Stimulated activated CD8-positive, alpha-beta memory T cell treated with anti-CD3 and anti-CD28 coated beads, Interleukin-15, amount 100 ng/mL, for 48 hours (primary cell): ENCODE measurements around the gene KIF20A.
A peak's percentile ranks its signal among the peaks of the same experiment; 100 is the strongest.
"Not testable (repeated sequence)": the region's sequence is repeated elsewhere in the genome, so short reads cannot be mapped to it uniquely, and the experiment has no call there.

Experiments used
- DNase-seq, 2 donors: peaks; one replicate each; pipeline ENCODE4 v3.0.0-alpha.2; 2020; ENCODE audit warnings: low read depth in 2 of 2

Gene KIF20A

DNA sequence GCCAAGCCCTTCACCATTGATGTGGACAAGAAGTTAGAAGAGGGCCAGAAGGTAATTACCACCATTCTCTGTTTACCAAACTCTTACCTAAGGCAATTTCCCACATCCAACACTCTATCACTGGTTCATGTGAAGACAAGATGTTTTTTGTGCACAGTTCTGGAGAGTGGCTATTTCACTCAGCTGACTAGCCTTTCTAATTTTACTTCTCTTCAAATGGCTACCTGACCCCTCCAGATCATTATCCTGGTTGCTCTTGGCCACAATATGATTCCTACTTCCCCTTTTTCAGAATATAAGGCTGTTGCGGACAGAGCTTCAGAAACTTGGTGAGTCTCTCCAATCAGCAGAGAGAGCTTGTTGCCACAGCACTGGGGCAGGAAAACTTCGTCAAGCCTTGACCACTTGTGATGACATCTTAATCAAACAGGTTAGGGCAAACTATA lies 7.1 kb downstream of the KIF20A start:
- no peak for DNase-seq

DNA sequence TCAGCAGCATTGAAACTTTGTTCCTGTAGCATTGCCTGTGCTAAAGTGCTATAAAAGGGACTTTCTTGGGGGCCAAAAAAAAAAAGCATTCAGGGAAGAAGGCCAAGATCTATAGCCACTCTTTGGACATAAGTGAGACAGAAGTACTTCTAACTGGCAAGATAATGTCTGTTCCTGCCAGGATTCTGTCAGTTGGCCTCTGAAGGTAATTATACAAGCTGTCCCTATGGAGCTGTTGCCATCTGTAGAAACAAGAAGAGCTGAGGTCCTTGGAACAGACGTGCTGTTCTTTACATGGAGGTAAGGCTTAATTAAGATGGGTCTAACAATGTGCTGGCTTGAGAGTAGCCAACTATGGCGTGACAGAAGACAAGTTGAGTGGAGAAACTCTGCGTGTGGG lies 9.7 kb downstream of the KIF20A start:
- DNase-seq = no peak

DNA sequence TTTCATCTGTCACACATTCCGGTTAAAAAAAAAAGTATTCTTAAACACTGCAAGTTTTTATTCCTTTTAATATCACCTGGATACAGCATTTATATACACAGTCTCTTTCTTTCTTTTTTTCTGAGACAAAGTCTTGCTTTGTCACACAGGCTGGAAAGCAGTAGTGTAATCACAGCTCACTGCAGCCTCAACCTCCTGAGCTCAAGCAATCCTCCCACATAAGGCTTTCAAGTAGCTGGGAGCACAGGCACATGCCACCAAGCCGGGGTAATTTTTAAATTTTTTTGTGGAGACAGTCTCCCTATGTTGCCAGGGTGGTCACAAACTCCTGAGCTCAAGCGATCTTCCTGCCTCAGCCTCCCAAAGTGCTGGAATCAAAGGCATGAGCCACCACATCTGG lies 13.9 kb downstream of the KIF20A start:
- DNase-seq = no peak

DNA sequence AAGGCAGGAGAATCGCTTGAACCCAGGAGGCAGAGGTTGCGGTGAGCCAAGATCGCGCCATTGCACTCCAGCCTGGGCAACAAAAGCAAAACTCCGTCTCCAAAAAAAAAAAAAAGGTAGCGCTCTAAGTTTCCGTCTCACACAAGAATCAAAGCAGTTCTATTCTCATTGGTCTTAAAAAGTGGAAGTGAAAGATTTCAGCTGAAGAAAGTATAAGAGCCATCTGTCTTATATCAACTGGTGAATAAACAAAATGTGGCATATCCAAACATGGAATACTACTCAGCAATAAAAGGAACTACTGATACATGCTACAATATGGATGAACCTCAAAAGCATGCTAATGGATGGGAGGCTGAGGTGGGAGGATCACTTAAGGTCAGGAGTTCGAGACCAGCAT lies 14.9 kb downstream of the KIF20A start:
- DNase-seq = not testable (repeated sequence)

DNA sequence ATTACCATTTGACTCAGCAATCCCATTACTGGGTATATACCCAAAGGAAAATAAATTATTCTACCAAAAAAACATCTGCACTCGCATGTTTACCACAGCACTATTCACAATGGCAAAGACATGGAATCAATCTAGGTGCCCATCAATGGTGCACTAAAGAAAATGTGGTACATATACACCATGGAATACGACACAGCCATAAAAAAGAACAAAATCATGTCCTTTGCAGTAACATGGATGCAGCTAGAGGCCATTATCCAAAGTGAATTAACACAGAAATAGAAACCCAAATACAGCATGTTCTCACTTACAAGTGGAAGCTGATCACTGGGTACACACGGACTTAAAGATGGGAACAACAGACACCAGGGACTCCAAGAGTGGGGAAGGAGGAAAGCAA lies 32.1 kb downstream of the KIF20A start:
- no peak for DNase-seq

DNA sequence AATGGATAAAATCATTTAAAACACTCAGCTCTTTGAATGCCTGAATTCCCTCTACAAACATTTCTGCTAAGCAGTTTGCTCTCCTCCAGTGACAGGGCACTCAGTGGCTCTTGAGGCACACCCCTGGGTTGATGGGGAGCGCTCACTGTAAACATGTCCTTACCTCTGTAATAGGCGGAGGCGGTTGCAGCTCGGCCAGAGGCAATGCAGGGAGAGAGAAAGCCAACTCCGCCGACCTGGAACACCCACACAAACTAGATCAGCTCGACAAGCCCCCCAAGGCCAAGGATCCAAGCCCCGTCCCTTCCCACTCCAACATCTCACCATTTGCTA lies 33.9 kb downstream of the KIF20A start:
- DNase-seq = no peak

DNA sequence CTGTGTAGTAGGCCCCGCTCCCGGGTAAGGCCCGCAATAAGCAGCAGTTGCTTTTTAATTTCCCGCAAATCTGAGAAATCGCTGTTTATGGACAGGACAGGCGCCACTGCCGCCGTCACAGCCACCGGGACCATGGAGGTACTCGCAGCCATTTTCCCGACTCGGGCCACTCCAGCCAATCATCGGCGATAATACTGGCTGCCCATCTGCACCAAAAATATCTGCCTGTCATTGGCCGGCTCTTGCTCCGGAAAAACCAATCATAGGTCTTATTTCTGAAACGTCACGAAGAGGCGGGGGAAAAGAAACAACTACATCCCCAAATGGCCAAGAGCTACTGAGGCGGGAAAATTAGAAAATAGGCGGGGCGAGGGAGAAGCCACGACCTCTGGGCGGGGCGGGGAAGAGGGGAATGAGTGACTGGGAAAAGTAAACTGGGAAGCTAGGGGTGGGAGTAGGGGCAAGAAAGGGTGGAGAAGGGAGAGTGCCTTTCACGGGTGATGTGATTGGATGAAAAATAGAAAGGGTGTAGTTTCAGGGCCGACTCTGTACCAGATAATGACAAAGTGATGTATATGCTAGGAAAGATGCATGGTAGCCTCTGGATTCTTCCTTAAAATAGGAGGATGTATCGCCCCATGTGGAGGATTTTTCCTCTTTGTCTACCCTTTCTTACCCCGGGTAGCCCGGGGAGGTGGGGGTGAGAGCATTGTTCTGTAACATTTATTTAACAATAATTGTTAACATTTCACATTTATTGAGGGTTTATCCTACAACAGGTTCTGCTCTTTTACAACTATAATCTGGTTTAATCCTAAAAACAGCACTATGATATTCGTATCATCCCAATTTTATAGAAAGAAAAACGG lies 34.5 kb downstream of the KIF20A start, which contains the start of gene CDC23:
Gene CDC23, minus strand, starts transcription at position 163 of the 869 bp plus-strand sequence. Its CDS starts 11 bp downstream, at position 152.
- DNase-seq = peak; percentile 79 to 84

DNA sequence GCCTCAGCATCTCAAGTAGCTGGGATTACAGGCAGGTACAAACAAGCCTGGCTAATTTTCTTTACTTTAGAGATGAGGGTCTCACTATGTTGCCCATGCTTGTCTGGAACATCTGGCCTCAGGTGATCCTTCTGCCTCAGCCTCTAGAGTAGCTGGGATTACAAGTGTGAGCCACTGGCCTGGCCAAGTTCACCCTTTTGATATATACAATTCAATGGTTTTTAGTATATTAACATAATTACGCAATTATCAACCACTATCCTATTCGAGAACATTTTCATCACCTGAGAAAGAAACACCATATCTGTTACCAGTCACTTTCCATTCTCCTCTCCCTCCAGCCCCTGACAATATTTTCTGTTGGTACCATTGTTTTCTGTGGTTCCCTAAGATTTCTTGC lies 37.9 kb downstream of the KIF20A start:
- no peak for DNase-seq

DNA sequence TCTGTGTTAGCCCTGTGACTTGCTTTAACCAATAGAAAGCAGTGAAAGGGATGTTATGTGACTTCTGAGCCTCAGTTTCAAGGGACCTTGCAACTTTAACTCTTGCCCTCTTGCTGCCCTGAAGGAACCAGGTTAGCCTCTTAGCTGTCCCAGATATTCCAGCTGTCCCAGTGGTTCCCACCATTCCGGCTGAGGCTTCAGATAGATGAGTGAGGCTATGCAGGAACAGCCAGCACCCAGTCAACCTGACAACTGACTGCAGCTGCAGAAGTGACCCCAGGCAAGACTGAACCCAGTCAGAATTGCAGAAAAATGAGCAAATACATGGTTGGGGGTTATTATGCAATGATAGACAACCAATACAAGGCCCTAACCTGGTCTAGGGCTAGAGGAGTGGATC lies 44.6 kb downstream of the KIF20A start:
- no peak for DNase-seq

DNA sequence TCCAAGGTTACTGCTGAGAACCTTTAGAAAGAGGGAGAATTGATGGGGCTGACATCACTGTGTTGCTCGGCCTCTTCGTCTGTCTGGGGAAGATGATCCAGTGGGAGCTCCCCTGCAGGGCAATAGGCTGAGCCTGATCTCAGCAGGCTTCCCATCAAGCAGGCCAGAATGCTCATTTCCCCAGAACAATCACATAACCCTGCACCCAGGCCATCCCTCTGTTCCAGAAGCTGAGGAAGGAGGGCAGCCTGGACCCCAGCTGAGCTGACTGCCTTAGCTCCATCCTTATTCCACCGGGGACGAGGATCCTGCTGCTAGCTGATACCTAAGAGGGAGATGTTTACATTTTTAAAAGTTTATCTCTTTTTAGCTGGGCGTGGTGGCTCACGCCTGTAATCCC lies 45.8 kb downstream of the KIF20A start:
- no peak for DNase-seq

DNA sequence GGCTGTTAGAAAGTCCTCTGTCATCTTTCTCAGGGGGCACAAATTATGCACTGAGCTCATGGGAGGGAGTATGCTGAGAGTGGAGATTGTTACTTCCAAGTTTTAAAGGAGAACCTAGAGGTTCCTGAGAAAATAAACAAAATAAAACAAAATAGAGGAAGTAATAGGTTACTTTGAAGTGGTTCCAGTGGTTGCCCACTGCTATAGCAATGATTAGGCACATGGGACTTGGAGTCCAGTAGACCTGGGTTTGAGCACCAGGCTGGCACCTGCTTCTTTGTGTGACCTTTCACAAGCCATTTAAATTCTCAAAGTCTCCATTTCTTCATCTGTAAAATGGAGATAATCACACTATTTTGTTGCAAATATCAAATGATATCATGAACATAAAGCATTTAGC lies 48.0 kb downstream of the KIF20A start:
- DNase-seq = no peak

DNA sequence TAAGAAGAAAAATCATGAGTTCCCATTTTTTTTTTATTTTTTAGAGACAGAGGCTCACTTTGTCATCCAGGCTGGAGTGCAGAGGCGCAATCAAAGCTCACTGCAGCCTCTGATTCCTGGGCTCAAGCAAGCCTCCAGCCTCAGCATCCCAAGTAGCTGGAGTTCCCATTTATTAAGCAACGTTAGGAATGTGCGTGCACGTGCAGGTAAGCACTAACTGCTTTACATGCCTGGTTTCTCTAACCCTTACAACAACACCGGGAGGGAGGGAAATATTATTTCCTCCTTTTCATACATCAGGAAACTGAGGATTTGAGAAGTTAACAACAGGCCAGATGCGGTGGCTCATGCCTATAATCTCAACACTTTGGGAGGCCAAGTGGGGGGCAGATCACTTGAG lies 50.5 kb downstream of the KIF20A start:
- DNase-seq = no peak

DNA sequence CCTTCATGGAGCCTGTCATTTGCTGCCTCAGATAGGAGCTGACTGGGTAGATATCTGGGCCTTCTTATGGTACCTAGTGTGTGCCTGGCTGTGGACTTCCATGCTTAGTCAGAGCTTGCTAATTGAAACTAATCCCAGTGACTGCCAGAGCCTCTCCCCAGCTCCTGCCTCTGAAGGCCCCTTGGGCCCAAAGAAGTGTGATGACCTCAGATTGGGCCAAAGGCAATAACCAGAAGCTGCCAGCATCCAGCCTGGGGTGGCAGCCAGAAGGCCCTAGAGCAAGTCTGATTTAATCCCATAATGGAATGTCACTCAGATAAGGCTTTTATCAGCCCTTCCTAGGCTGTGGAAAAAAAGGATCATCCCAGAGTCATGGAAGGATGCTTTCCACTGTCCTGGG lies 51.3 kb downstream of the KIF20A start:
- no peak for DNase-seq

DNA sequence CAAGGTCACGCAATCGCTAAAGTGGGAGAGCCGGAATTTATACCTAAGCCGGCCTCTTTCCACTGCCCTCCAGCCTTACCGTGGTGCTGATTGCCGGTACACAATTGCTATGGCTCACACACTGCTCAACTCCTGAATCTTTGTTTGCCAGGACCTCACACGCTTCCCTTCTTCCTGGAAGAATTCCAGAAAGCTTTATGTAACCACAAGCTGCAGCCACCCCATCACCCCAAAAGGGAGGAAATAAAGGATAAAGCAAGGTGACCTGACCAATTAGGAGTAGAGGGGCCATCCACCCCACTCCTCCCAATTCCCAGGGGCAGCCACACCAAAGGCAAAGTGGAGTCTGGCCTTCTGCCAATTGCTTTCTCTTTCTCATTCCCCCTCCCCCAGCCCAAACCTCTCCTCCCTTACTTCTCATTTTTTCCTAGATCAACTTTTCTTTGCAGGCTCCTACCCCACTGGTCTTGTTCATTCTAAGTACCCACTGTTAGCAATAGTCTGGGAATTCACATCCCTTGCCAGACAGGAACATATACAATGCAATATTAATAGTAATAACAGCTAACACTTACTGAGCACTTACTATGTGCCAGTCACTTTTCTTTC lies 52.2 kb downstream of the KIF20A start:
- DNase-seq = no peak

DNA sequence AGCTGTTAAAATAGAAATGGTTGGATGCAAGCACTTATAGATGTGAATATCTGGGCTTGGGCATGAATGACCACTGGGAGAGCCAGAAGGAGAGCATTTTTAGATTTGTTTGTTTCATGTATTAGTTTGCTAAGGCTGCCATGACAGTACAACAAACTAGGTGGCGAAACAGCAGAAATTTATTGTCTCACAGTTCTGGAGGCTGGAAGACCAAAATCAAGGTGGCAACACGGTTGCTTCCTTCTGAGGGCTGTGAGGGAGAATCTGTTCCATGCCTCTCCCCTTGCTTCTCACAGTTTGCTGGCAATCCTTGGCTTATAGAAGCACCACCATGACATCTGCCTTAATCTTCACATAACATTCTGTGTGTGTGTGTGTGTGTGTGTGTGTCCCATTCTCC lies 54.4 kb downstream of the KIF20A start:
- DNase-seq = no peak

DNA sequence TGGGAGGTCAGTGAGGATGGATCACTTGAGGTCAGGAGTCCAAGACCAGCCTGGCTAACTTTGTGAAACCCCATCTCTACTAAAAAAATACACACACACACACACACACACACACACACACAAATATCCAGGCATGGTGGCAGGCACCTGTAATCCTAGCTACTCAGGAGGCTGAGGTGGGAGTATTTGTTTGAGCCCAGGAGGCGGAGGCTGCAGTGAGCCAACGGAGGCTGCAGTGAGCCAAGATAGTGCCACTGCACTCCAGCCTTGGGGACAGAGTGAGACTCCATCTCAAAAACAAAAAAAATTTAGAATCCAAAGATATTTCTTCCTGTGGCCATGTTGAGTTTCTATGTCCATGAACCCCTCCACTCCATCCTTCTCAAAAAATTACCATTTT lies 55.7 kb downstream of the KIF20A start:
- no peak for DNase-seq
